ENCODE measurements around the gene MTTP.
"Not testable (repeated sequence)": the region's sequence is repeated elsewhere in the genome, so short reads cannot be mapped to it uniquely, and the experiment has no call there.

The MTTP gene

DNA sequence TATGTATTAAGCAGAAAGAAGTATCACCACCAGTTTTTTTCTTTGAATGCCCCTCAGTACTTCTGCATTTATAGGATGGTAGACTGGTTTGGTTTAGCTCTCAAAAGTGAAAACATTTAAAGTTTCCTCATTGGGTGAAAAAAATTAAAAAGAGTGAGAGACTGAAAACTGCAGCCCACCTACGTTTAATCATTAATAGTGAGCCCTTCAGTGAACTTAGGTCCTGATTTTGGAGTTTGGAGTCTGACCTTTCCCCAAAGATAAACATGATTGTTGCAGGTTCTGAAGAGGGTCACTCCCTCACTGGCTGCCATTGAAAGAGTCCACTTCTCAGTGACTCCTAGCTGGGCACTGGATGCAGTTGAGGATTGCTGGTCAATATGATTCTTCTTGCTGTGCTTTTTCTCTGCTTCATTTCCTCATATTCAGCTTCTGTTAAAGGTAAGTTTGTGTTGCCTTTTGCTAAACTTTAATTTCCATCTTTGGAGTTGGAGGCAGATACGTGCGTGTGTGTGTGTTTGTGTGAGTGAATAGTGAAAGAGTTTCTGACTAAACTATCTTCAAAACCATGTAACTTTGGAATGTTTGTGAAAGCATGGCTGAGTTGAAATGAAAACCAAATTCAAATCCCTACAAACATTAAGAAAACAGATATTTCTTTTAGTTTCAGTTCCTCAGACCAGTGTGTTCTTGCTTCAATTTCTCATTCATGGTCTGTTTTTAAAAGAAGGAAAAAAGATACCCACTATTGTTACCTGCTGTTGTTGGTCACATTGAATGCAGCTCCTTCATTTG is at the start of gene MTTP:
Gene MTTP, plus strand, starts transcription at position 295 of the 795 bp plus-strand sequence. Its CDS starts 86 bp downstream, at position 381.
- no peak for DNase-seq

DNA sequence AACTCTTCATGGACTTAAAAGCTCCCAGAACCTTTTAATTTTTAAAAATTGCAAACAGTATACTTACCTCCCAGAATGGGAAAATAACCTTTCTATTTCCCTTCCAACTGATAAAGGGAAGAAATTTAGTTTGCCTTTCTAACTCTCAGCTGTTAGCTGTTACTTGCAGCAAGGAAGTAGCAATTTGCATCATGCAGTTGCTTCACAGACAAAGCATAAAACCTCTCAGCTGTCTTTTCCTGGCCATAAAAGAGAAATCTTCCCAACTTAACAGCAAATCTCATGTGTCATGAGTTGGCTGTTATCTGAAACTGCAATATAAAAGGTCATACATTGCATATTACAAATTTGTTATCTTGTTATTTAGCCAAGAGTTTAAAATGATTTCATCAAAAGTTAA is 45.4 kb upstream of the MTTP start:
- no peak for DNase-seq

DNA sequence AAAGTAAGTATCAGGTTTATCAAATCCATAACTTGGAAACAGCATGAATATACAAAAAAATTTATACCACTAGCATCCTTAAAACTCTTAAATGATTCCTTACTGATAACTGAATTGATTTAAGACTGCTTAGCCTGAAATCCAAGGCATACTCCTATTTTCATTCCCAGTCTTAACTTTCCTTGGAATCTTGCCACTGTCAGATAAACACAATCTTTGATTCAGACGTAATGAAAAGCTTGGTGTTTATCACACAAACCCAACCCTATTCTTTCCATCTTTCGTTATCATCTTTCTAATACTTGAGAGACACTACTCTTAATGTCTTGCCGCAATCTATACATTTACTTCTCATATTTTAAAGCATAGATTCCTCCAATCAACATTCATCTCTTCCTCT is 44.7 kb upstream of the MTTP start:
- no peak for DNase-seq

DNA sequence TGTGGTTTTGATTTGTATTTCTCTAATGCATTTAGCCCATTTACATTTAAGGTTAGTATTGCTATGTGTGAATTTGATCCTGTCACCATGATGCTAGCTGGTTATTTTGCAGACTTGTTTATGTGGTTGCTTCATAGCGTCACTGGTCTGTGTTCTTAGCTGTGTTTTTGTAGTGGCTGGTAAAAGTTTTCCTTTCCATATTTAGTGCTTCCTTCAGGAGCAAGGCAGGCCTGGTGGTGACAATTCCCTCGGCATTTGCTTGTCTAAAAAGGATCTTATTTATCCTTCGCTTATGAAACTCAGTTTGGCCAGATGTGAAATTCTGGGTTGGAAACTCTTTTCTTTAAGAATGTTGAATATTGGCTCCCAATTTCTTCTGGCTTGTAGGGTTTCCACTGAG is 39.9 kb upstream of the MTTP start:
- DNase-seq: not testable (repeated sequence)

DNA sequence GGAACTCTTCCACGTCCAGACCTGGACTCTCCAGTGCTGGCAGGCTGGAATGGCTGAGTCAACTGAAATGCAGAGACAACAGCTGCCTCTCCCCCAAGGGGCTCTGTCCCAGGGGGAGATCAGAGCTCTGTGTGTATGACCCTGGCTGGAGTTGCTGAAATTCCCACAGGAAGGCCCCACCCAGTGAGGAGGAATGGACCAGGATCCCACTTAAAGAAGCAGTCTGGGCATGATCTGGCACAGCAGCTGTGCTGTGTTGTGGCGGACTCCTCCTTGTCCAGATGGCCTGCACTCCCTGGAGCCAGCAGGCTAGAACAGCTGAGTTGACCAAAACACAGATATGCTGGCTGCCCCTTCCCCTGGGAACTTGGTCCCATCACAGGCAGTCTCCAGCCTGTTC is 38.4 kb upstream of the MTTP start:
- DNase-seq: no peak

DNA sequence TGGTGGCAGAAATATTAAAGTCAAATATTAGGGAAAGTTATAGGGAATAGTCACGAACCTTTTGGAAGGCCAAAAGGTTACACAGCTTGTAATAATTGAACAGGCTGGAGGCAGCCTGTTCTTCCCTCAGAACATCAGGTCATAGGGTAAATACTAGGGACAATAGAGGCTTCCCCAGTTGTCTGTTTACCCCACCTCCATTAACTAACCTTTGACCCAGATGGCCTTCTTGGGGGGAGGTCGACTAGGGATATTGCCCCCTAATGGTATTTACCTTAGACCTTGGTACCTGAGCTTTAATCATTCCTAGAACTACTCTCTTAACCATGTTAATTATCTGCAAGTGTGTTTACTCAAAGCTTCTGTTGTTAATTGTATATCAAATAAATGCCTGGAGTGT is 37.8 kb upstream of the MTTP start:
- no peak for DNase-seq

DNA sequence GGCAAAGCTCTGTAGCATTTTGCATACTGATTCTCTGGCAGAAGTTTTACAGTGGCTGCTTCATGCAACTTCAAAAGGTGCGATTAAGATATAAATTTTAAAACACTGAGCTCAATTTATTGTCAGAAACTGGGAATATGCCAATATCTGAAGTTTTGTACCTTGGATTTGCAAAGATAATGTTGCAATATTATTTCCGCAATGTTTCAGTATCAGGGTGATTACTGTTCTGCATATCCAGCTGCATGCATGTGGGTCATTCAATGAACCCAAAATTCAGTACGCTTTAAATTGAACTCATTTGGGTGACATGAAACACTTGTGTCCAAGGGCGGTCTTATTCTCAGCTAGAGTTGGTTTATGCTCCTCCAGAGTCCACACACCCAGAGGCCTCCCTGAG is 37.0 kb upstream of the MTTP start:
- DNase-seq: no peak

DNA sequence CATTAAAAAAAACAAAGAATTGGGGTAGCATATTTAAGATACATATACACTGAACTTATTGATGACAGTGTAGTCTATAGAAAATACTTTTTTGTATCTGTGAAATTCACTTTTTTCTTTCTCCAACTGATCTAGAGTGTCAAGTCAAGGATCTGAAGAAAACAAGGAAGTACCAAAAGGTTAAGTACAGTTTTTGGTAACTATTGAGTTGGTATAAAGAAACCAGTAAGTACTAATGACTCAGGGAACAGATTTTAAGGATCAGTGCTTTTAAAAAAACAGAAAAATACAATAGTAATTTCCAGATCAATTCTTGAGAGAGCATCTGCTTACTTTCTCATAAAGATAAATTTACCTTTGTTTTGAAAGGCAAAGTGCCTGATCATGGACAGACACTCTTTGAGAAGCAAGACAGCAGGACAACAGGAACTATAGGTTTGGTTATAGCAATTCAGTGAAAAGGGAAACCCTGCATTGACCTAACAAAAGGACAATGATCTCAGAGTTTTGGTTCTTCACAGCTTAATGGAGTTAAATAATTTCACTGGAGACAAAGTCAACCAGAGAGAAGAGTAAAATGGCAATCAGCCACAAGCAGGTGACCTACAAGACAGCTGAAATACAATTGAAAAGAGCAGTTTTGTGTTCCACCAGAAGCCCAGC is 34.2 kb upstream of the MTTP start:
- DNase-seq: no peak

DNA sequence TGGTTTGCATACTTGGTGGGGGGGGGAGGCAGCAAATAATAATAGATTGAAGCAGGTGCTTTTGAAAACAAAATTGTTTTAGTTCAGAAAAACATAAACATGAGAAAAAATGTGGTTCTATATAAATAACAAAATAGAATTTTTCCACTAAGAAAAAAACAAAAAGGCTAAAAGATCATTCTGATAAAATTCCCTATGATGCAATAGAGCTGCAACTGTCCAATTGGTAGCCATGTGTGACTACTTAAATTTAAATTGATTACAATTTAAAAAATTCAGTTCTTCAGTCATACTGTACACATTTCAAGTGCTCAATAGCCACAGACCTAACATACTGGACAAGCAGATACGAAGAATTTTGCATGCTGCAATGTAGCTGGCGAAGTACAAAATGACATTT is 21.8 kb upstream of the MTTP start:
- no peak for DNase-seq

DNA sequence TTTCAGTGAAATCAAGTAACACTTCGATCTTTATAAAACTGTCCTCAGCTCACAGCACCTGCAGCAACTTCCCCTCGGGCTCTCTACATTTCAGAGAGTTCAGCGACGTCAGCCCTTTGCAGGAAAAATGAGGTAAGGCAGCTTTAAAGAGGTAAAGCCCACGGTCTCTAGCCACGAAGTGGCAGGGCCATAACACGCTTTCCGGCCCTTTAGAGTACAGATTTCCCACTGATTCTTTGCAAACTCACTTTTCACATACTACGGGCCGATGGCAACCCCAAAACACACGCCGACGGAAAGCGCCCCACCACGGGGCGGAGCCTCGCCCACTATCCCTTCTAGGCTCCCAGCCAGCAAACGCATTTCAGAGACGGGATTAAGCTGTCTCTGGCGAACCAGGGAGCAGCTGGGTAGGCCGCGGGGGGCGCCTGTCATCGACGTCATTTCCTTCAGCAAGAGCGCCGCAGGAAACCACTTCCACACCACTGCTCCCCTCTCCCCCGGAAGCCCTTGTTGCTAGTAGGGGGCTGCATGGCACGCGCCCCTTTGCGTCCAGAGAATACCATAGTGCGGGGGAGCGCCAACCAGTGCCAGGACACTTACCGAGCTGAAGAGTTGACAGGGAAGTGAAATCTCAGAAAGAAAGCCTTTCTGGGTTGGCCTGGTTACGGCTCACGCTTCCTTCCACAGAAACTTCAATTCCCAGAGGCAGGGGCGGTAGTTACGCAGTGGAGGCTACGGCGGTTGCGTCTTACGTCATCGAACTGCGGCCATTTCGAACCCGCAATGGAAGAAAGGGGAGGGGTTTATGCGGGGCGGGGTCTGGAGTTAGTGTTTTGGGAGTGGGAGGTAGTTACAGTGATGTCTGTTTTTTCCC is 11.1 kb upstream of the MTTP start, which contains the start of gene TRMT10A:
Gene TRMT10A, minus strand, starts transcription at position 730 of the 877 bp plus-strand sequence. CDS start 4,701 bp downstream, outside the sequence.
- peak; percentile 94 for DNase-seq

DNA sequence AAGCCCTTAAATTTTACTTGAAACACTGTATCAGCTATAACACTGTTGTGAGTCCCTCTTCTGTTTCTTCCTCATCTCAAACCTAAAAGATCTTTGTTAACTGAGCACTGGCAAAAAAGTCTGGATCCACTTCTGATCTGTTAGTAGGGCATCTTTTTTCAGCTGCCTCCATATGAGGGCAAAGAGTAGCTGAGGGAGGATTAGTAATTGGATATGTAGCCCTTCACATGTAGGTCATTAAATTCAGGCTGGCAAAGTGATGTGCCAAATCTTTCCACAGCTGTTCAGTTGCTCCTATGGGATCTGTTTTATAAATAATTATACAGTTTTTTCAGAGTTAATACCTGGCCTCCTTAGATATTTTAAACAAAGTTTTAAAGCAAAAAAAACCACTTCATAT is 9.7 kb upstream of the MTTP start:
- no peak for DNase-seq

DNA sequence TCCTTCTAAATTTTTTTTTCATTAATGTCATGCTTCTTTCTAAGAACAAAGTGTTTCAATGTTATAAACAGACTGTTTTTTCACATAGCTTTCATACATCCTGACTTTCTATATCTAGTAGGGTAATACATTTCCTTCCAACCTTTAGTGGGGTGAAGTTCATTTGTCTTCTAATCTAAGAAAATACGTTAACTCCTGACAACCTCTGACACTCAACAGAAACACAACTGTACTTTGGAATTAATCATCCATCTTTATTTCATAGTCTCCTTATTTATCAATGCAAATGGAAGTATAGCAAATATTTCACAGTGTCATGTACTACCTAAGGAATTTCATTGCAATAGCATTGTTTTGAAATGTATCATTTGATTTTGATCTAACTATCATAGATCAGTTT is 2.7 kb upstream of the MTTP start:
- no peak for DNase-seq

DNA sequence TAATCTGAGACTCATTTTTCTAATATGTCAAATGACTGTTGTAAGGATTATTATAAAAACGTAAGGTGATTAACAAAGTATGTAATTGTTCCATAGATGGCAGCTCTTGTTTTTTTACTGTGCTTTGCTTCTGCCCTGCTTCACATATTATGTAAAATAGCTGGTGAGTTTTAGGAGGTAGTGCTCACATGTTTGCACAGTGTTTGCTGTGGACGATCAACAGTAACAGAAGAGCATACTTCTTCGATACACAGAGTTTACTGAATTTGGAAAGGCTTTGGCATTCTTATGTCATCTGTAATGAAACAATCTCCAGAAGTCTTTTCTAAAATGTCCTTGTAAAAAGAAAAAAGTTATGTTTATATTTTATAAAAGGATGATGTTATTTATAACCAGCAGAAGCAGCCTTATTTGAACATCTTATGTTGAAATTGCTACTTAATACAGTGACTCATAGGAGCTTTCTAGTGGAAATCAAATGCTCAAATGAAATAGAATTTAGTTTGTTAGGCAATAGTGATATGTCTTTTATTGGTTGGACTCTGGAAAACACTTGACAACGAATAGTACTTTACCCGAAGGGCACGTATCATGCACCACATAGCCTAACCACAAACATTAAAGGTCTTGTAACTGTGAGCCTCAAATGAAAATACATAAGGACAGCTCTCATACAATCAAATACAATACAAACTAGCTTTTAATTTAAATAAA is 1.9 kb upstream of the MTTP start:
- no peak for DNase-seq

DNA sequence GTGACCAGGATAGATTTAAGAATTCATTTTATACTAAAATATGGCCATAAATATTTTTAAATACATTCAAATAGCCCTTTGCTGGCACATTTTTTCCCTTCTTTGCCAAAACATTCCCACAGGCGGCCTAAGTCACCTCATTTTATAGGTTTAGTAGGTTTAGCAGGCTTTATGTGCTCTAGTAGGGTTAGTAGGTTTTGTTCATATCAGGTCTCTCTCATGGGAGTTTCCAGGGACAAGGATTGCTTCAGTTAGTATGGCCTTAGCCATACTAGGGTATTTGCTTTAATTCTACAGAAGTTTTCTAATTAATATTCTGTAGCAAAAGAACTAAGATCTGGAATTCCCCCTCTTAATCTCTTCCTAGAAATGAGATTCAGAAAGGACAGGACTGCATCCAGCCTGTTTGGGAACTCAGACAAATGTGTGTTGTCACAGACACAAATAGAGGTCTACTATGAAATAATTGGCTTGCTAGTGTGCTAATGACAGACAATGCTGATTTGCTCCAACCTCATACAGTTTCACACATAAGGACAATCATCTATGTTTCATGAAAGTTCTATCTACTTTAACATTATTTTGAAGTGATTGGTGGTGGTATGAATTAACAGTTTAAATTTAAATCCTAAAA is 772 bp upstream of the MTTP start:
- no peak for DNase-seq

DNA sequence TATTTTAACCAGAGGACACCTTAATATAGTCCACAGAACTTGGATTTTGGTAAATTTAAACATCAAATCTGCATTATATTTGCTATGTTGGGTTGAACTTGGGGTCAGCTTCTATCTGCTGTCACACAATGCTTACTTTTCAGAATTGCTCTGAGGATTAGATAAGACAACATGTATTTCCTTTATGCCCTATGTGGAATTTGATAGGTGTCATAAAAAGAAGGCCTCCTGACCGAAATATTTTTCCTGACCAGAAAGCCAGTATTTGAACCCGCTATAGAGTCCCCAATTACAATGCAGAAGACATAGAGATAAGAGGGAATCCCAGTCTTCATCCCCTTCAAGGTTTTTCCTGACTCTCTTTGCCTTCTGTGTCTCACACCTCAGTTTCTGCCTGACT is 4.1 kb downstream of the MTTP start:
- DNase-seq: no peak

DNA sequence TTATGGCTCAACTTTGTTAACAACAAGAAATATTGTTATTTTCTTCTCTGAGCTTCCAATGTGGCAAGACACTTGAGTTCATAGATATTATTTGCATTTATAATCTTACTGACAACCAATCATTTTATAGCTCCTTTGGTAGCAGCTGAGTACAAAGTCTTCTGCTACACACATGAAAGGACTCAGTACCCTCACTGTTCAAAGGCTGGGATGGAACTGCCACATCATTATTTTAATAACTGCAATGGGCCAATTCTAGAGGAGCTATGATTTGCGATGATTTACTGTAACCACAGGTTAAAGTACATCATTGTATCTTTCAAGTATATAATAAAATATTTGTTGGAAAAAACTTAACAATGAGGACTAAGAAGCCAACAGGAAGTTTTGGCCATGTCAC is 10.9 kb downstream of the MTTP start:
- no peak for DNase-seq

DNA sequence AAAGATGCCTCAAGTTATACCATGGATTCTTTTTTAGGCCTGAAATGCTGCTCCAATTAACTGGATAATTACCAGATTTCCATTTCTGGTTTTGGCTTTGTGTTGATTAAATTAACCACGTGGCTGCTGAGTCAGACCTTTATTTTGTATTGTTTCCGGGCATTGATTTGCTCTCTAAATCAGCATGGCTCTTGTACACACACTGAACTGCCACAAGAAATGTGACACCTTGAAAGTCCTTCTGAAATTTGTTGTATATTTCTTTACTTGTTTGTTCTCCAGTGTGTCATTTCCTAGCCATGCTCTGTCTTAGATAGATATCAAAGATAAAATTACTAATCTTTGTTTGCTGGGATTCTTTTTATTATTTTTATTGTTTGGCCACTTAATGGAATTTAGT is 11.7 kb downstream of the MTTP start:
- peak; percentile 1 for DNase-seq

DNA sequence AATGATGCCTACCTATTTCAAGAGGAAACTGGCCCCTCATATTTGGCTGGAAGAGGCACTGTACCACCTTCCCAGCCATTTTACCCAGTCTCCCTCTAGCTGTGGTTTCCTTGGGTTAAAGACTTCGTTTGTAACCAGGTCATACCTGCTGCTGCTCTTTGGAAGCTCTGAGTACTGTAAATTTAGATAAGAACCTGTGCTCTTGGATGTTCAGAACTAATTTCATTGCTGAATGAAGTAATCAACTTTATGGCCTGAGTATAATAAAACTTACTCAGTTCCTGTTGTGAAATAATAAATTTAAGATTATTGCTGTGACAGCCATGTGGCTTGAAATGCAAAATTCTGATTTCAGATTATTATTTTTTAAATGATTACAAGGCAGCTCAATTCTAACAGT is 12.2 kb downstream of the MTTP start:
- no peak for DNase-seq

DNA sequence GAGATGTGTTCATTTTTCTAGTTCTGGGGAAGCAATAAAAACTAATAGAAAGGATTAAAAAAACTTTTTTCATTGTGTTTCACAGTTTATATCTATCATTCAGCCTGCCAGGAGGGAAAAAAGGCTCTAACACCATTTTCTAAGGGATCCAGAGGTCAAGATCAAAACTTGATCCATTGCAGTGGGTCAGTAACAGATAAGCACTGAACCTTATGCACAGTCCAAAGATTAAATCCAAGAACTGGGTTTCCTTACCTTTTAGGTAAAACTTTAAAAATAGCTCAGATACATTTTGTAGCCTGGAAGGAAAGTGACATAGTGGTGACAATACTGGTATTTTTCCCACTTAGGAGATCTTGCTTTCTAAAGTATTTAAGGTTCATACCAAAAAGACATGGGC is 12.7 kb downstream of the MTTP start:
- no peak for DNase-seq

DNA sequence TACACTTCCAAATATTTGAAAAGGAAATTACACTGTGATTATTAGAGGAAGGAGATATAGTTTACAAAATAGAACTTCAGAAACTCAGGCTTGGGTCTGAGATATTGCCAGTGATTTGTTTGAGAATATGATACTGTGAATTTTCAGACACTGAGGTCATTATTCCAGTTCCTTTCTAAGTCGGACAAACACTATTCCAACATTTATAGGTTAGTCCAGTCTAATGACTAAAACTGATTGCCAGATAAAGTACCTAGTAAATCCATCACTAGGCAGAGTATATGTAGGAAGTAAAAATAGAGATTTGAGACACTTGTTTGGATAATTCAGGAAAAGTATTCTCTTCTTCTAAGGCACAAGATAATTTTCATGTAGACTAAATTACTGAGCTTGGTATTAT is 13.2 kb downstream of the MTTP start:
- no peak for DNase-seq

DNA sequence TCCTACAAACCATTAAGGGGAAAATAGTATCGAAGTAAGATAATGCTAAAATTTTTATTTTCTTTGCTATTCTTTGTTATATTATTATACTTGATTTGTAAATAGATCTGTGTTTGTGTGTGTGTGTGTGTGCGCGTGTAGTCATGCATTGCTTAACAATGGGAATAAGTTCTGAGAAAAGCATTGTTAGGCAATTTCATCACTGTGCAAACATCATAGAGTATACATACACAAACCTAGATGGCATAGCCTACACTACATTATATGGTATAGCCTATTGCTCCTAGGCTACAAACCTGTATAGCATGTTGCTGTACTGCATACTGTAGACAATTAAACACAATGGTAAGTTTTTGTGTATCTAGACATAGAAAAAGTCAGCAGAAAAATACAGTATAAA is 17.1 kb downstream of the MTTP start:
- no peak for DNase-seq
